SU-DHL-6 (cell line): ENCODE results near the gene FSCN2.
A peak's percentile ranks its signal among the peaks of the same experiment; 100 is the strongest.

Source experiments
- H2AFZ ChIP-seq: fragments of 200-600 bp; sonication (generic); 2 replicates; pipeline ENCODE4 v1.6.1; 2014; ENCODE audit warnings: low read depth, mild to moderate bottlenecking, moderate library complexity, mixed read lengths, antibody characterized with exemption, low read length; ENCODE audit not compliant: severe bottlenecking
- H3F3A ChIP-seq: fragments of 200-600 bp; shearing (Covaris generic); 2 replicates; pipeline ENCODE4 v1.6.0; 2016; ENCODE audit warnings: antibody characterized with exemption, mild to moderate bottlenecking; ENCODE audit not compliant: insufficient read depth
- H3K27ac ChIP-seq: fragments of 200-600 bp; sonication (generic); 2 replicates; pipeline ENCODE4 v1.5.1; 2016; ENCODE audit warnings: low read depth, mild to moderate bottlenecking, low read length, moderate library complexity, mixed read lengths
- H3K27me3 ChIP-seq: fragments of 200-600 bp; sonication (generic), shearing (Covaris generic); 2 replicates; pipeline ENCODE4 v1.6.0; 2014; ENCODE audit warnings: mild to moderate bottlenecking, low read length
- H3K36me3 ChIP-seq: fragments of 200-600 bp; sonication (generic); 2 replicates; pipeline ENCODE4 v1.6.1; 2014; ENCODE audit warnings: mild to moderate bottlenecking, low read length, mixed read lengths
- H3K4me2 ChIP-seq: fragments of 300-600, 200-600 bp; shearing (Covaris generic), sonication (generic); 2 replicates; pipeline ENCODE4 v1.6.0; 2014; ENCODE audit warnings: low read length, low read depth, mild to moderate bottlenecking; ENCODE audit not compliant: poor library complexity, severe bottlenecking
- H3K4me3 ChIP-seq: fragments of 200-600 bp; sonication (generic); 2 replicates; pipeline ENCODE4 v1.5.1; 2014; ENCODE audit warnings: antibody characterized with exemption, low read length, mild to moderate bottlenecking, mixed read lengths; ENCODE audit not compliant: insufficient read depth, poor library complexity, severe bottlenecking
- H3K79me2 ChIP-seq: fragments of 200-600 bp; sonication (generic); 2 replicates; pipeline ENCODE4 v1.6.1; 2014; ENCODE audit warnings: mild to moderate bottlenecking, low read length, moderate library complexity; ENCODE audit not compliant: insufficient read depth
- H3K9ac ChIP-seq: fragments of 200-600 bp; sonication (generic); 2 replicates; pipeline ENCODE4 v1.7.0; 2014; ENCODE audit warnings: mild to moderate bottlenecking, low read length
- H3K9me2 ChIP-seq: fragments of 200-600 bp; sonication (generic); replicated peaks from 2 replicates; pipeline ENCODE4 v1.6.1; 2014; ENCODE audit warnings: low read length; ENCODE audit not compliant: insufficient read depth
- H3K9me3 ChIP-seq: fragments of 200-600 bp; sonication (generic); 2 replicates; pipeline ENCODE4 v1.6.1; 2014; ENCODE audit warnings: low read length, mixed read lengths; ENCODE audit not compliant: insufficient read depth
- H4K20me1 ChIP-seq: fragments of 200-600 bp; sonication (generic); 2 replicates; pipeline ENCODE4 v1.6.1; 2014; ENCODE audit warnings: low read depth, mild to moderate bottlenecking, antibody characterized with exemption, low read length, moderate library complexity, mixed read lengths
- EZH2phosphoT487 ChIP-seq: fragments of 200-600 bp; sonication (generic), shearing (Covaris generic); conservative IDR thresholded peaks from 2 replicates; pipeline ENCODE4 v1.6.1; 2018; ENCODE audit warnings: mild to moderate bottlenecking, antibody characterized with exemption, low read length, moderate library complexity, mixed read lengths
- TF ChIP-seq, protein P1 (sequence below): fragments of 200-600 bp; sonication (generic); IDR thresholded peaks from one replicate; pipeline ENCODE4 v1.5.1; 2017; ENCODE audit warnings: antibody characterized with exemption, mild to moderate bottlenecking, low read length, moderate library complexity; ENCODE audit not compliant: insufficient read depth, poor library complexity, severe bottlenecking

The FSCN2 gene

DNA sequence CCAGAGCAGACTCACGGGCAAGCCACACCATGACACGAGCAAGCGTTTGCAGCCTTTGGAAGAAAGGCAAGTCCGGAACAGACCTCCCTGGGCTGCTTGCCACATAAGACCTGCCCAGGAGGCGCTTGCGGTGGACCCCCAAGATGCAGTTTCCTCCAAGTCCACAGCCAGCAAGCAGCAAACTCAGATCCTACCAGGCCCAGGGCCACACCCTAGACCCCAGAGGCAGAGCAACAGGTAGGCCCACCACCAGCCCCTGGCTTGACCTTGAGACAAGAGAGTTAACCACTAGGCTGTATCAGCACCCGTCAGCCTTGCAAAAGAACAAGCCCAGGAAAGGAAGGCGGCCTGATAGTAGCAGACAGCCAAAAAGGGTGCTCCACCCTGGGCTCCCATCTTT, 21.6 kb downstream of the FSCN2 start:
- Histone ChIP-seq H4K20me1 (no peaks in the 10 kb centered on the region; the same call in 1 of the 2 replicates), H3K36me3 (no peaks in the 10 kb centered on the region), H3K9me2 (no peaks in the 10 kb centered on the region), H3K9me3 (no peaks in the 10 kb centered on the region), H3K27ac (no peak overlapping the region), H3F3A (no peaks in the 10 kb centered on the region), H2AFZ (no peak overlapping the region), H3K4me2 (no peak overlapping the region), H3K4me3 (no peak overlapping the region), H3K9ac (no peak overlapping the region), H3K79me2 (peaks cover 14% of the 10 kb centered on the region), H3K27me3 (no peaks in the 10 kb centered on the region)
- TF ChIP-seq, protein P1, sequence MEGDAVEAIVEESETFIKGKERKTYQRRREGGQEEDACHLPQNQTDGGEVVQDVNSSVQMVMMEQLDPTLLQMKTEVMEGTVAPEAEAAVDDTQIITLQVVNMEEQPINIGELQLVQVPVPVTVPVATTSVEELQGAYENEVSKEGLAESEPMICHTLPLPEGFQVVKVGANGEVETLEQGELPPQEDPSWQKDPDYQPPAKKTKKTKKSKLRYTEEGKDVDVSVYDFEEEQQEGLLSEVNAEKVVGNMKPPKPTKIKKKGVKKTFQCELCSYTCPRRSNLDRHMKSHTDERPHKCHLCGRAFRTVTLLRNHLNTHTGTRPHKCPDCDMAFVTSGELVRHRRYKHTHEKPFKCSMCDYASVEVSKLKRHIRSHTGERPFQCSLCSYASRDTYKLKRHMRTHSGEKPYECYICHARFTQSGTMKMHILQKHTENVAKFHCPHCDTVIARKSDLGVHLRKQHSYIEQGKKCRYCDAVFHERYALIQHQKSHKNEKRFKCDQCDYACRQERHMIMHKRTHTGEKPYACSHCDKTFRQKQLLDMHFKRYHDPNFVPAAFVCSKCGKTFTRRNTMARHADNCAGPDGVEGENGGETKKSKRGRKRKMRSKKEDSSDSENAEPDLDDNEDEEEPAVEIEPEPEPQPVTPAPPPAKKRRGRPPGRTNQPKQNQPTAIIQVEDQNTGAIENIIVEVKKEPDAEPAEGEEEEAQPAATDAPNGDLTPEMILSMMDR, result no peak
- no peak for TF ChIP-seq EZH2phosphoT487

GRCh38 chr17:81550285-81550684, 22.1 kb downstream of the FSCN2 start:
- no peak overlapping the region for H3K9ac ChIP-seq
- no peak overlapping the region for H2AFZ ChIP-seq
- H3K27me3 ChIP-seq, result no peaks in the 10 kb centered on the region
- TF ChIP-seq, protein P1, result no peak
- TF ChIP-seq EZH2phosphoT487, result no peak
- H3K4me2 ChIP-seq, result no peak overlapping the region
- H3F3A ChIP-seq, result no peaks in the 10 kb centered on the region
- H3K9me2 ChIP-seq, result no peaks in the 10 kb centered on the region
- no peak overlapping the region for H3K4me3 ChIP-seq
- H3K36me3 ChIP-seq, result no peaks in the 10 kb centered on the region
- peaks cover 14% of the 10 kb centered on the region for H3K79me2 ChIP-seq
- H3K27ac ChIP-seq, result no peak overlapping the region
- no peaks in the 10 kb centered on the region for H3K9me3 ChIP-seq
- H4K20me1 ChIP-seq, result no peaks in the 10 kb centered on the region; the same call in 1 of the 2 replicates

DNA sequence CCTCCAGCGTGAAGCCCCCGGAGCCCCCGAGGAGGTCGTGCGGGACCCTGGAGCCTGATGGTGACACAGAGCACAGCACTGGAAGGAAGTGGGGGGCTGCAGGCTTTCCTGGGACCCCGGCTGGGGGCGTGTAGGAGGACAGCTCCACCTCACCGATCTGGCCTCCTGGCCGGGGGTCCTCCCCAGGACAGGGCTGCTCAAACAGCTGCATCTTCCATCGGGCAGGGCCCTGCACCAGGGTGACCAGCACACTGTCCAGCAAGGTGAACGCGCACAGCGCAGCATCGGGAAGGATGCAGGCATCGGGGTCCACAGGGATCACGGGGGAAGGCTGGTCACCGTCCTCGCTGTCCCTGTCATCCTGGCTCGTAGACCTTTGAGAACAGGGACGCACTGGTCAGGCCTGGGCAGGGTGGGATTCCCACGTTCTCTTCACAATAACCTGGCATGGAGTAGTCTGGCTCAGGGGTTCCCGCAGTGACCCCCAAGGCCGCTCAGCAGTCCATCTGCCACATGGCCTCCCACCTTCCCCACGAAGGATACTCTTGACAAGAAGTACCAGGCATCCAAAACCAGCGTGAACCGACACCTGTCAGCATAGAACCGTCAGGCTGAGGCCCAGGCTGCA, 22.8 kb downstream of the FSCN2 start:
- H2AFZ ChIP-seq, result no peak overlapping the region
- H3K9me3 ChIP-seq, result no peaks in the 10 kb centered on the region
- no peaks in the 10 kb centered on the region for H3F3A ChIP-seq
- H3K36me3 ChIP-seq, result no peaks in the 10 kb centered on the region
- H3K9ac ChIP-seq, result peak overlapping the region; percentile 99
- peaks cover 14% of the 10 kb centered on the region for H3K79me2 ChIP-seq
- TF ChIP-seq EZH2phosphoT487, result no peak
- TF ChIP-seq, protein P1, result no peak
- H3K27ac ChIP-seq, result no peak overlapping the region
- no peaks in the 10 kb centered on the region for H3K9me2 ChIP-seq
- peak overlapping the region; percentile 97 for H3K4me2 ChIP-seq
- H4K20me1 ChIP-seq, result no peaks in the 10 kb centered on the region; the same call in 1 of the 2 replicates
- peak overlapping the region; percentile 77 for H3K4me3 ChIP-seq
- no peaks in the 10 kb centered on the region for H3K27me3 ChIP-seq
